ENCODE results near the gene ZNF219.

The ZNF219 gene

DNA sequence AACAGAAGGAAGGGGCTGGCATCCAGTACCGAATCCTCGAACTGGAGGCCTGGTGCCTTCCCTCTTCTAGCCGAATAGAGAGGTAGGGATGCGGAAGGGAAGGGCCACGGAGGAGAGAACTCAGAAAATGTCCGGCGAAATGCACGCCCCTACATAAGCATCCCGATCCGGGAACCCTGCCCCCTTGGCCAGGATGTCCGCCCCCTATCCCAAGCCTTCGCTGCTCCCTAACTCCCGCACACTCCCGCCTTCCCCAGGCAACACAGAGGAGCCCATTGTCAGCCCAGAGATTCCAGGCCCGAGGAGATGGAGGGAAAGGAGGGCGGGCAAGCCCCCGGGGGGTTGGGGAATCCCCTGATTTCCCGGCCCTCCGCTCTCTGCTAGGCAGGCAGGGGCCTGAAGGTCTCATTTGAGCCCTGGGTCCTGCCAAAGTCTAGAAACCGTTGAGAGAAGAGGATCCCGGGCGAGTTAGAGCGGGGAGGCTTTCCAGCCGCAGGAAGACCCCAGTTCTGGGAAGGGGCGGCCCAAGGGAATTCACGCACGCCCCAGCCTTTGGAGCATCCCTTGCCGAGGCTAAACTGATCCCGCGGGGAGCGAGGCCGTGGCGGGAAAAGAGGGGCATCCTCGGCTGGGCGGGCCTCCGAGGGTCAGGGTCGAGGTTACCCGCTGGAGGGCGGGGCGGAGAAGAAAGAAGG, 28.9 kb downstream of the ZNF219 start:
- peak; percentile 70 for DNase-seq (ENCODE audit: low read depth, low spot score)

DNA sequence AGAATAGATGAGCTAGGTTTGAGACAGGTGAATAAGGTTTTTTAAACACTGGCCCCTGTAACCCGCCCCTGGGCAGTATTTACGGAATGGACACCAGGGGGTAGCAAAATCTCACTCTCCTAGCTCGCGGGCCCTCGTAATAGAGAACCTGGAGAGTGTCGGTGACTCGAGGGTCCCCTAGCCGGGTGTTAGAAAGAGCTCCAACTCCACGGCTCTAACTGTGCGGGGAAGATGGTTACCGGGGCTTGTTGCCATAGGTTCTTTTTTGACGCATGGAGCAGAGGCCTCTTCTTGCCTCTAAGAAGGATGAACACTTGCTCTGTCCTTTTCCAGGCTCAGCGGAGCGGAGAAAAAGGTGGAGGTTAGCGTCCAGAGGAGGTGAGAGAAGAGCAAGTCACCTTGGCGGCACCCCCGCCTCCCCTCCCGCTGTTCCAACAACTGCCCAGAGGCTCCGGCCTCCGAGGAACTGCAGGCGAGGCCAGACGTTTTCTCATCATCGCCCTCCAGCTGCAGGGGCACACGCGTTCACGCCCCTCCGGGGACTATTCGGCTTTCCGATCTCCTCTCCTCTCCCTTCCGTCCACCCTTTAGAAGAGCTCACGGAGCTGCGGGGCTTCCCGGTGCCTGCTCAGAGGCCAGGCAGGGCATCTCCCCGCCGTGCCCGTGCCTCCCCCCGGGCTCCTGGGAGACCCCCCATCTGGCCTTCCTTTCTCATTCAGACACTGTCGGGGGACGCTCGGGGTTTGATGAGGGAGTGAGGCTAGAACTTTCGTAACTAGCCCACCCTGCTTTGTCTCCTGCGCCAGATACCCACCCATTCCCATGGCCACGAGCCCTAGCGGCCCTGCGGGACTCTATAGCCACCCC, 29.7 kb downstream of the ZNF219 start:
- DNase-seq (ENCODE audit: low read depth, low spot score): peak; percentile 78

DNA sequence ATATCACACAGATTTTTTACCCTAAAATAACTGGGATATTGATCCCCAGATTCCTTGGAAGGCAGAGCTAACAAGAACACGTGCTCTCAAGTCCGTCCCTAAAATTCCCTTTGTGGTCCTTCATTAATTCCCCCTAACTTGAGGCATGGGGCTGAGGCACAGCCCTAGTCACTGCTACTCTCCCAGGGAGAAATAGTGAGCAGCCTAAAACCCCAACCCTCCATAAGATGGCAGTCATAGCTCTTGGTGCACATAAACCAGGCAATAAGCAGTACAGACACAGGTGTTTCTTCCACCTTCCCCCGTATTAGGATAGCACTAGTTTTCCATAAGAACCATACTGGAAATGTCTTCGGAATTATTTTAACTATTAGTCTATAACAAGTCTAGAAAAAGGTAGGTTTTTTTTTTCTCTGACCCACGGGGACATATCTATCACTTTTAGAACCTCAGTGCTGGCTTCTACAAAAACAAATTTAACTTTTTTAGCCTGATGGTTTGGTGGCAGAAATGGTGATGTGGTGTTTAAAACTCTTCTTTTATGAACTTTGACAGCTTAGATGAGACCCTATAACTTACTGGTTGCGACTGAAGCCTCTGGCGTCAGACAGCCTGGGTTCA, 31.5 kb downstream of the ZNF219 start:
- no peak for DNase-seq (ENCODE audit: low read depth, low spot score)

DNA sequence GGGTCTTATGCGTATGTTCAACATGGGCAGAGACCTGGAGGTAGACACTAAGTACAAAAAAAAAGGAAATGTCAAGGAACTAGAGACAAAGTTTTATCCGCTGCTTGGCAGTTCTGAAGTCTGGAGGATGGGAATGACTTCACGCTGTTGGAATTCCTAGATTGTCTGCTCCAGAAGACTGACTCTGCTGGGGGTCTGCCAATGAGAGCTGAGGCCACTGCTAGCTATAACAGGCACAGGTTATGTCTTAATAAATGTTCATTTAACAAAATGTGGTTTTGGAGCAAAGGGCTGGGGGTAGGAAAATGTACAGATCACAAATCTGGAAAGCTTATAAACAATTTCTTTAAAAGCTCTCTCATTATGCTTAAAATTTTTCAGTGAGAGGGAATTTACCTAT, 35.0 kb downstream of the ZNF219 start:
- DNase-seq (ENCODE audit: low read depth, low spot score): peak; percentile 92

DNA sequence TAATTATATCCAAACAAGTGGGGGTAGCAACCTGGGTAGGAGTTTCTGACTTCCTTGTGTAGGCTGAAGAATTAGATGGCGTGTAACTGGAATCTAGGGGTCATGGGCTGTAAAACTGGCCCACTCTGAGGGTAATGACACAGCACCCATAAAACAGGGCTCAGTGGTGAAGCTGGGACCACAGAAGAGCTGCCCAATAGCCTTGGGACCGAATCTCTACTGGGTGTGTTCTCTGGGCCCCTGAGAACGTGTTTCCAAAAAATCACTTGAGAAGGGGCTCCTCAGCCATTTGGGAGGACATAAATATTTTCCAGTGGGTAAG, 37.1 kb downstream of the ZNF219 start:
- DNase-seq (ENCODE audit: low read depth, low spot score): no peak

DNA sequence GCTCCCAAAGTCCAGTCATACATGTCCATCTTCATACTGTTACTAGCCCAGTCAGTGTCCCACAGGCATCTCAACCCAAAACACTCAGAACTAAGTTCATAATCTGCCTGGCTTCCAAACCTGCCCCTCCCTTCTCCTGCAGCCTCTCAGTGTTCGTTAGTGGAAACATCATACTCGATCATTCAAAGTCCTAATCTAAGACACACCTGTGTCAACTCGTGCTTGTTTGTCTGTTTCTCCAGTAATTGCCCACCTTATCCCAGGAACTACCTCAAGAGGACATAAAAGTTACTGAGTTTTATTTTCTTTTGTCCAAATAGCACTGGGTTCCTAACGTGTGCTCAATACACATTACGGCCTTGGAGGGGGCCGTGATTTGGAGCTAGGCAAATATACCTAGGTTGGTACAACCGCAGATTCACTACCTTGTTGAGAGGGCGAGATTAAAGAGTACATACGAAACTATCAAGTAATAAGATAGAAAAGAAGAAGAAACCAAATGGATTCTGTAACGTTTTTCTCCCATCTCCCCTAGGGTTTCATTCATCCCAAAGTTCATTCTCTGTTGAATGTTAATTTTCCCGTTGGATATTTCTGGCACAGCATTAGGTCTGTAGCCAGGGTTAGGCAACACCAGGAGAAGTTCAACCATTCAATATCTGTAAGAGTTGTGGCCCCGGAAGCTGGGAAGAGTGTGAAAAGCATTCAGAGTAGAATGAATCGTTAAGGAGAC, 37.7 kb downstream of the ZNF219 start:
- no peak for DNase-seq (ENCODE audit: low read depth, low spot score)

DNA sequence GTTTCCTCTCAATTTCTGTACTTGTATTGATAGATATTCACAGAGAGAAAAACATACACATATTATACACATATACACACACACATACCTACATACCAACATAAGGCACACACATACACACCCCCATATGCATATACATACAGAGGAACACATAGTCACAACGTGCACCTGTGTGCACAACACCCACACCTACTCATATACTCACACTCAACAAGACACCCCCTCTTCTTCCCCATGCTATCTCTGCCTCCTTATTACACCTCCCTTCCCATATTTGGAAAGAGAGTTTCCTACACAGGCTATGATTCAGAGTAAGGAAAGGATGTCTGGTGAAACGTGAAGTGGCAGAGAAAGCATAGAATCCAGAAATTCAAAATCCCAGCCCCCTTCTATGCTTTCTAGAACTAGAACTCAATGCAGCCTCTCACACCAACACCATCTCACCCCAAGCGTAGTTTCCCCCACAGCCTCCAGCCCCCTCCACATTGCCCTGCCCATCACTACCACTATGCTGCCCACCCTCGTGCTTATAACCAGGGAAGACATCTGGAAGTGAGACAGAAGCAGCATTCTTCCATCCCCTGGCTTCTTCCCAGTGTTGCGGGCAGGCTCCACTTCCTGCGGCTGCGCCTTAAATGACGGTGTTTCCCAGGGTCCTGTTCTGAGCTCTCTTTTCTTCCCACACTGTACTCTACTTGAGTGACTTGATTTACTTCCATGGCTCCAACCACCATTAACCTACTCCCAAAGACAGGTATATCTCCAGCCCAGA, 38.4 kb downstream of the ZNF219 start:
- no peak for DNase-seq (ENCODE audit: low read depth, low spot score)

DNA sequence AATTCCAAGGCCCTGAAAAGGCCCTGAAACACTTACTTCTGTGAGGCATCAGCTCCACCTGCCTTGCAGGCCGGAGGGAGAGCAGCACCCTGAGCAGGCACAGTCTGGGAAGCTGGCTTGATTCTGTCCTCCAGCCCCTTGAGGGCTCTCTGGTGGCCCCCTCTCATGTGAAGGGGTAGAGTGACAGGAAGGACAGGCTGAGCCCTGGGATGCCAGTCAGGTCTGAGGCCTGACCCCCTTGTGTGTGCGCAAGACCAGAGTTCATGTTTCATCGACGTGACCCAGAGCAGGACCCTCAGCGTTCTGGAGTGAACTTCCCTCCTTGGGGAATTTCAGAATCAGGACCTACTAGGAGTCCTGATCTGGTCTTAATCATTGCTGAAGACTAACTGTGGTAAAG, 39.6 kb downstream of the ZNF219 start:
- no peak for DNase-seq (ENCODE audit: low read depth, low spot score)

DNA sequence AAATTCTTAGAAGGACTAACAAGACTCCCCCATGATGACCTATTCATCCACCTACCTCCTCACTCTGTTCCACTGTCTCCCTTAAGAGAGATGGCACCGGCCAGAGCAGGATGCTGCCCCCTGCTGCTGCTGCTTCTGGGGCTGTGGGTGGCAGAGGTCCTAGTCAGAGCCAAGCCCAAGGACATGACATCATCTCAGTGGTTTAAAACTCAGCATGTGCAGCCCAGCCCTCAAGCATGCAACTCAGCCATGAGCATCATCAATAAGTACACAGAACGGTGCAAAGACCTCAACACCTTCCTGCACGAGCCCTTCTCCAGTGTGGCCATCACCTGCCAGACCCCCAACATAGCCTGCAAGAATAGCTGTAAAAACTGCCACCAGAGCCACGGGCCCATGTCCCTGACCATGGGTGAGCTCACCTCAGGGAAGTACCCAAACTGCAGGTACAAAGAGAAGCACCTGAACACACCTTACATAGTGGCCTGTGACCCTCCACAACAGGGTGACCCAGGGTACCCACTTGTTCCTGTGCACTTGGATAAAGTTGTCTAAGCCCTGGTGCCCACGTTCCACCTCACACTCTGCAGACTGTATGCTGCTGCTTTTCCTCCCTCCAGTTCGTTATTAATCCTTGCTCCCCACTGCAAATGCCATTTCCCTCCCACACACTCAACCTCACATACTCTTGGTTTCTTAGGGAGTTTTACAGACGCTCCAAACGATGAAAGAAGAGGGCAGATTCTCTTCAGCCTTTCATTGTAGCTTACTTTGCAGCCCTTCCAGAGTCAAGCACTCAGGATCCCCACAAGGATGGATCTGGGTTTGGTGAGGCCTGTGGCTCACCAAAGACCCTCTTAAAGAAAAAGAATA, 40.4 kb downstream of the ZNF219 start, which contains the start of gene RNASE8:
Gene RNASE8 (plus strand): TSS at position 20 of the 873 bp plus-strand sequence. CDS start 71 bp downstream, at position 91.
- peak; percentile 35 for DNase-seq (ENCODE audit: low read depth, low spot score)

DNA sequence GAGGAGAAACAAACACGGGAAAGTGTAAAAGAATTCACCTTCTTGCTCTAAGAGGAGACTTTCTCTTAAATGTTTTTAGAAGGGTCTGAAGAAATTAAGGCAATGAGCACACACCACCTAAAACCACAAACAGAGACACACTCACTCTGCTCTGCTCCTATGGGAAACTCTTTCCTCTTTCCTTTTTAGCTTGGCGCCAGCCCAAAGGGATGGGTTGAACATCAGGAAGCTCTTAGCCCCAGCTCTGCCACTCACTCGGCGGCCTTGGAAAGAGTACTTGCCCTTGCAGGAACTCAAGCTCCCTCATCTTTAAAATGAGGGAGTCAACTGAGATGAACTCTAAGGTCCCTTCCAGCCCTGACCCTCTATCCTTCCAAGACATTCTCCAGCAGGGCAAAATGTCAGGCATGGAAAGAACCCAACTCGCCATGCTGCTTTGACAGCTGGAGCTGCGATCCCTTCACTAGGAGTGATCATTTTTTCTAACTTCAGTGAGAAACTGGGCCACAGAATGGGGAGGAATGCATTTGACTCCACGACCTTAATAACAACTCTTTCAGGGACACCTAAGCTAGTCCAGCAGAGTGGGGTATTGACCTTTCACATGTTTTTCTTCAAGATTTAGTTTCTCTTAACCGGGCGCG, 41.8 kb downstream of the ZNF219 start:
- no peak for DNase-seq (ENCODE audit: low read depth, low spot score)

DNA sequence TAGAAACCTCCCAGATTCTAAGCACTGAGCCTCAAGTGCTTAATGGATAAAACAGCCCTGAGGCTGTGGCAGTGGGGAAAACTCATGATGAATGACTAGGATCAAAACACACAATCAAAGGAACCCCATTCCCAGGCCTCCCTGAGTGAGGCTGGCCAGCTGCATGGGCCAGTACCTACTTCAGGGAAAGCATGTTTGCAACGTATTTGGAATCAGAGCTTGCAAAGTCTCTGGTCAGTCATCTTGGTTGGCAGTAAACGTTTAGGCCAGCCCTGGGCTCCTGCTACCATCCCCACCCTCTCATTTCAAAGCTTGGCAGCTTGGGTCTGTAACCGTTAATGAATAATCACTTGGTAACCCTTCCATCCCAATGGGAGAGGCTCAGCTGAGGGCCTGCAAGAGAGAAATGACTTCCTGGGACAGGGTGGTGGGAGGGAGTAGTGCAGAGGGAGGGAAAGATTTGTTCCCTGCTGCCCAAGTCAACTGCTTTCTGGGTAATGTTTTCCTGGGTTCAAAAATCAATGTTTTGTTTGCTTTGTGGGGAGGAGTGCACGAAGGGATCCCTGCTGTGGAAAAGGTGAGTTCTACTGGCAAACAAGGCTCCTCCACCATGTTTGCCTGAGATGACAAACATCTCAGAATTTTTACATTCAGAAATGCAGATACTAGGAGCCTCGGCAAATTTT, 42.9 kb downstream of the ZNF219 start:
- no peak for DNase-seq (ENCODE audit: low read depth, low spot score)

DNA sequence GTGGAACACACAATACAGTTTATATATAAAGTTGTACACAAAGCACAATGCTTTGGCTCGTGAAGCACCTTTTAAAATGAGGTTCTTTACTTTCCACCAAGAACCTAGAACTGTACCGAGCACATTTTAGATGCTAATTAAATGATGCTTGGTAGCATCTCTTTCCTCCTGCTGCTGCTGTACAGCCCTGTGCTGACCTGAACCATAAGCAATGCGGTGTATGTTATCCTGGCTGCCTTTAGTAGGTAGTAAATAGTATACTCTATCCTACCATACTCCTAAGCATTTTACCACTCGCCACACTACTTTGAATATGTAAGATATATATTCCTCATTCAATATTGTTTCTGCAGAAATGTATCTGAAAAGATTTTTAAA, 43.7 kb downstream of the ZNF219 start:
- no peak for DNase-seq (ENCODE audit: low read depth, low spot score)

DNA sequence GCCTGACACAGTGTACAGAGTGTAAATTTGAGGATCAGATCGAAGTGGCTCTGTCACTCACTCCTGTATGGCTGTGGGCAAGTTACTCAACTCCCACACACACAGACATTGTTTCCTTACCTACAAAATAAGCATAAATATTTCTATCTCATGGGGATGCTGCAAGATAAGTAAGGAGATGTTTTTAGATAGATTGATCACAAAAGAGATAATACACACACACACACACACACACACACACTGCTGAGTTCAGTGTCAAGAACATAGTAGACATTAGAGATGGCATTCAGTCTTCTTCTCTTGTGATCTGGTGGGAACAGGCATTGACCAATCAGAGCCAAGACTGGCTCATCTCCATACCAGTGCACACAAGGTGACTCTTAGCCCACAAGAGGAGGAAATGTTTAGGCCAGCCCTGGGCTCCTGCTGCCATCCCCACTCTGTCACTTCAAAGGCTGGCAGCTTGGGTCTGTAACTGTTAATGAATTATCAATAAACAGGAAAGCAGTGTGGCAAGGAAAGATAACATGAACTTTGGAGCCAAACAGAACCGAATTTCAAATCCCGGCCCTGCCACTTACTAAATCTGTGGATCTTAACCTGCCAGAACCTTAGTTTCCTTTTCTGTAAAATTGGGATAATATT, 44.2 kb downstream of the ZNF219 start:
- no peak for DNase-seq (ENCODE audit: low read depth, low spot score)

DNA sequence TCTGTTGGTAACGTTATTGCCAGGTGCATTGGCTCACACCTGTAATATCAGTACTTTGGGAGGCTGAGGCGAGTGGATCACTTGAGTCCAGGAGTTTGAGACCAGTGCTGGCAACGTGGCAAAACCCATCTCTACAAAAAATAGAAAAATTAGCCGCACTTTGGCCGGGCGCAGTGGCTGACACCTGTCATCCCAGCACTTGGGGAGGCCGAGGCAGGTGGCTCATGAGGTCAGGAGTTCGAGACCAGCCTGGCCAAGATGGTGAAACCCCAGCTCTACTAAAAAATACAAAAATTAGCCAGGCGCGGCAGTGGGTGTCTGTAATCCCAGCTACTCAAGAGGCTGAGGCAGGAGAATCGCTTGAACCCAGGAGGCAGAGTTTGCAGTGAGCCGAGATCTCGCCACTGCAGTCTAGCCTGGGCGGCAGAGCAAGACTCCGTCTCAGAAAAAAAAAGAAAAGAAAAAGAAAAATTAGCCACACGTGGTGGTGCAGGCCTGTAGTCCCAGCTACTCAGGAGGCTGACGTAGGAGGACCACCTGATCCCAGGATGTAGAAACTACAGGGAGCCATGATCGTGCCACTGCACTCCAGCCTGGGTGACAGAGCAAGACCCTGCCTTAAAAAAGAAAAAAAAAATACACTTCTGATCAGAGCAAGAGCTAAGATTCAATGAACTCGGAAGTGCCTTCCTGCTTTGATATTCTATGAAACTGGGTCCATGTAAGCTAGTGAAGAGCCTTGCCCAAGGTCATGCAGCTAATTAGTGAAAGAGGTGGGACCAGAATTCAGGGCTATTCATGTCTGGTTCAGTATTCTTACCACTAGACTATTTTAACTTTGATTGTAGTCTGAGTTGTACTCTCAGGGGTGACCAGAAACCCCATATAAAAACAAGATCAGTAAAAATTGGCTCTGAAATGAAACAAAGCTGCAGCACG, 45.0 kb downstream of the ZNF219 start:
- DNase-seq (ENCODE audit: low read depth, low spot score): no peak

DNA sequence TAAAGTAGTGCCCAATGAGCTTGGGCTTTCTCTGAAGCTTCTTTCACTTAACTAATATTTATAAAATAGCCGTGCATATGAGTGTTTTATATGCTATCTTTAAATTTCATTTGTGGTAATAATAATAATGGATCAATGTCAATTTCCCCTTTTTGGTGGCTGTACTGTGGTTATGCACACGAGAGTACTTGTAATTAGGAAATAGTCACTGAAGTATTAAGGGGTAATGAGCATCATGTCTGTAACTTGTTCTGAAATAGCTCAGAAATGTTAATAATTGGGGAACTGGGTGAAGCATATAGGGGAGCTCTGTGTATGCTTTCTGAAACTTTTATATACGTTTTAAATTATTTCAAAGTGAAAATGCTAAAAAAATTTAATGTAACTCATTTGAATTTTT, 47.9 kb downstream of the ZNF219 start:
- DNase-seq (ENCODE audit: low read depth, low spot score): no peak

DNA sequence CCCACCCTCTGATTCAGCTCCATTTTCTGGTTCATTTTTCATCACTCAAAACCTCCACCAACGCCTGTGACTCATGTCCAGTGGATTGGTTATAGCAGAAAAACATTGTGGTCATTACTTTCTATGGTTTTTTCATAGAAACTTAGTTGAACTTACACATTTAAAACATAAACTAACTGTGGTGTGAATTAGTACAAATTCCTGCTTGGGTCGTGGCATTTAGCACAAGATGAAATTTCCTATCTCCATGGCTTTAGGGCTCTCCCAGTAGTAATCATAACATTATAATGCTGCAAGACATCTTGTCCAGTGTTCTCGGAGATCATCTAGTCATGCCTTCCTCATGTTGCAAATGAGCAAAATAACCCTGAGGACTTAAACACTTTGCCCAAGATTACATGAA, 49.2 kb downstream of the ZNF219 start:
- no peak for DNase-seq (ENCODE audit: low read depth, low spot score)

DNA sequence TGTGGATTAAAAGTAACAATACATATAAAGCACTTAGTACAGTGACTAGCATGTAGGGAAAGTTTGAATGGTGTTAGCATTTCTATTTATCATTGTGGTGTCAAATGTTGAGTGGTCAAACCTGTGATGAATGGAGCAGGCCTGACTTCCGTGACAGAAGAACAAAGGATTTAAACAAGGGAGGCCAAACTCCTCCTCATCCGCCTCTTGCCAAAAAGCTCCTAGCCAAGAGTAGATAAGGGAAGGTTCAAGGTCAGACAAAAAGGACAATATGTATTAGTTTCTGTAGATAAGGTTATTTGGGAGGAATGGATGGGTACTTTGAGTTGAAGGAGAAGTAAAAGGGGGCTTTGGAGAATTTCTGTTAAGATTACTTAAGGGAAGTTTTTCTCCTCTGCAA, 49.8 kb downstream of the ZNF219 start:
- no peak for DNase-seq (ENCODE audit: low read depth, low spot score)

DNA sequence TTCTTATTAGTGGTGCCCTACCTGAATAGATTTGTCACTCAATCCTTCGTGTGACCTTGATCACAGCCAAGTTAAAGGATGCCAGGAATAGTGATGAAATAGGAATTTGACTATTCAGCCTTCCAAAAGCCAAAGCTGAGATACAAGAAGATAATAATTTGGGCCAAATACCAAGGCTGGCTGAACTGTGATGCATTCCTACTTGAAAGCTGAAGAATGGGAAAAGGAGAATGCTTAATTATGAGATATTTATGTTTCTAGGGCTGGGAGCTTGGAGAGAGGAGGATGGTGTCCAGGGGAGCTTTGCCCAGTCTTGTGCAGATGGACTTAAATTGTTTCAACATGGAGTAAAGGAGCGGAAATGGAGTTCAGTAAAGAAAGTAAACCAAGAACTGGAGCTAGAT, 51.1 kb downstream of the ZNF219 start:
- no peak for DNase-seq (ENCODE audit: low read depth, low spot score)
